K562 (cell line): Measurements from ENCODE around the gene ZNF629. TPM values are rescaled to one million over a fixed set of nuclear protein-coding genes. Genes with fewer than 3 reads are reported as not detected.
A peak's percentile ranks its signal among the peaks of the same experiment; 100 is the strongest.

Experiments
- CC2D1A ChIP-seq: fragments of 450-650 bp; IDR thresholded peaks from 2 replicates; pipeline ENCODE4 v1.6.1; 2017; ENCODE audit warnings: mild to moderate bottlenecking
- CREB3 ChIP-seq: fragments of 450-650 bp; conservative IDR thresholded peaks from 2 replicates; pipeline ENCODE4 v1.6.1; 2016; ENCODE audit warnings: missing genetic modification characterization, low read depth, mild to moderate bottlenecking, missing compliant biosample characterization, moderate library complexity
- GABPA ChIP-seq: fragments of 200-800 bp; sonication (Bioruptor generic); conservative IDR thresholded peaks from 2 replicates; pipeline ENCODE4 v1.6.1; 2016; ENCODE audit warnings: low read depth, missing genetic modification characterization, missing compliant biosample characterization
- HDAC1 ChIP-seq, 2 experiments: fragments of 450-650 bp; IDR thresholded peaks; 2 replicates each; pipeline ENCODE4 v1.6.1; 2016 to 2017; ENCODE audit warnings: inconsistent platforms in 1 of 2, mild to moderate bottlenecking in 1 of 2, moderate library complexity in 1 of 2
- HDAC2 ChIP-seq: fragments of 450-650 bp; IDR thresholded peaks from 2 replicates; pipeline ENCODE4 v1.6.1; 2016; ENCODE audit warnings: mild to moderate bottlenecking
- HDAC6 ChIP-seq: IDR thresholded peaks from 2 replicates; pipeline ENCODE4 v1.6.1; 2012; ENCODE audit warnings: low read depth, mild to moderate bottlenecking, control low read depth, inconsistent platforms, low read length, moderate library complexity
- IRF2 ChIP-seq: sonication (generic); formaldehyde crosslinking; IDR thresholded peaks from 2 replicates; pipeline ENCODE4 v1.8.1; 2022; ENCODE audit warnings: mild to moderate bottlenecking, missing genetic modification reagents
- PML ChIP-seq: IDR thresholded peaks from 2 replicates; pipeline ENCODE4 v1.6.1; 2012; ENCODE audit warnings: low read length, inconsistent platforms
- SMAD3 ChIP-seq: fragments of 450-650 bp; formaldehyde crosslinking; conservative IDR thresholded peaks from 2 replicates; pipeline ENCODE4 v1.4.0; 2020; ENCODE audit warnings: mild to moderate bottlenecking
- SP1 ChIP-seq: sonication (generic); formaldehyde crosslinking; IDR thresholded peaks from 2 replicates; pipeline ENCODE4 v1.8.1; 2022; ENCODE audit warnings: mild to moderate bottlenecking, missing genetic modification reagents
- polyA plus RNA-seq, 8 experiments: library from polyadenylated mRNA; depleted of rRNA in 4 of 8; stranded (reverse) in 5 of 8; unstranded in 3 of 8; fragments of >200 nt; fragmentation: Nextera tagmentation in 2 of 8; fragmentation: Illumina TruSeq in 1 of 8; extraction: Ambion mirVana in 2 of 8; extraction: Trizol in 1 of 8; gene quantifications; 2 replicates each; pipeline versions ENCODE4 v1.2.1 to v1.2.3, GENCODE V29; 2011 to 2014; ENCODE audit warnings: inconsistent platforms in 1 of 8, missing spikeins in 1 of 8
- total RNA-seq, 7 experiments: library from RNA; depleted of rRNA in 6 of 7; stranded (reverse); fragments of >200 nt in 6 of 7; fragmentation: Illumina TruSeq in 2 of 7; extraction: Trizol in 2 of 7; gene quantifications; 2 replicates each; pipeline versions ENCODE4 v1.2.1 to v1.2.3, GENCODE V29; 2011 to 2021; ENCODE audit warnings: low replicate concordance in 1 of 7
- TF ChIP-seq, protein P1 (sequence below): sonication (generic); formaldehyde crosslinking; IDR thresholded peaks from 2 replicates; pipeline ENCODE4 v1.8.0; 2023; ENCODE audit warnings: mild to moderate bottlenecking, missing genetic modification reagents
- TF ChIP-seq, protein P2 (sequence below): fragments of 250-450 bp; sonication (Bioruptor Pico); IDR thresholded peaks from 2 replicates; pipeline ENCODE4 v1.4.0; 2020
- TF ChIP-seq, protein P3 (sequence below), 2 experiments: IDR thresholded peaks; 2 replicates each; pipeline ENCODE4 v1.6.1; 2012; ENCODE audit warnings: improper control_type of control experiment in 2 of 2, low read depth in 2 of 2, low read length in 2 of 2, borderline replicate concordance in 1 of 2

The ZNF629 gene
- total and polyA plus RNA-seq, 9 of the 15 experiments (the other 6 are each of a cell fraction or from before 2014, with no cell fraction given), result 0.44 to 18.8 (median 7.4) TPM

- TF ChIP-seq, protein P1, sequence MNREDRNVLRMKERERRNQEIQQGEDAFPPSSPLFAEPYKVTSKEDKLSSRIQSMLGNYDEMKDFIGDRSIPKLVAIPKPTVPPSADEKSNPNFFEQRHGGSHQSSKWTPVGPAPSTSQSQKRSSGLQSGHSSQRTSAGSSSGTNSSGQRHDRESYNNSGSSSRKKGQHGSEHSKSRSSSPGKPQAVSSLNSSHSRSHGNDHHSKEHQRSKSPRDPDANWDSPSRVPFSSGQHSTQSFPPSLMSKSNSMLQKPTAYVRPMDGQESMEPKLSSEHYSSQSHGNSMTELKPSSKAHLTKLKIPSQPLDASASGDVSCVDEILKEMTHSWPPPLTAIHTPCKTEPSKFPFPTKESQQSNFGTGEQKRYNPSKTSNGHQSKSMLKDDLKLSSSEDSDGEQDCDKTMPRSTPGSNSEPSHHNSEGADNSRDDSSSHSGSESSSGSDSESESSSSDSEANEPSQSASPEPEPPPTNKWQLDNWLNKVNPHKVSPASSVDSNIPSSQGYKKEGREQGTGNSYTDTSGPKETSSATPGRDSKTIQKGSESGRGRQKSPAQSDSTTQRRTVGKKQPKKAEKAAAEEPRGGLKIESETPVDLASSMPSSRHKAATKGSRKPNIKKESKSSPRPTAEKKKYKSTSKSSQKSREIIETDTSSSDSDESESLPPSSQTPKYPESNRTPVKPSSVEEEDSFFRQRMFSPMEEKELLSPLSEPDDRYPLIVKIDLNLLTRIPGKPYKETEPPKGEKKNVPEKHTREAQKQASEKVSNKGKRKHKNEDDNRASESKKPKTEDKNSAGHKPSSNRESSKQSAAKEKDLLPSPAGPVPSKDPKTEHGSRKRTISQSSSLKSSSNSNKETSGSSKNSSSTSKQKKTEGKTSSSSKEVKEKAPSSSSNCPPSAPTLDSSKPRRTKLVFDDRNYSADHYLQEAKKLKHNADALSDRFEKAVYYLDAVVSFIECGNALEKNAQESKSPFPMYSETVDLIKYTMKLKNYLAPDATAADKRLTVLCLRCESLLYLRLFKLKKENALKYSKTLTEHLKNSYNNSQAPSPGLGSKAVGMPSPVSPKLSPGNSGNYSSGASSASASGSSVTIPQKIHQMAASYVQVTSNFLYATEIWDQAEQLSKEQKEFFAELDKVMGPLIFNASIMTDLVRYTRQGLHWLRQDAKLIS (CRISPR knock-in tag), result peak; percentile 78; the same call in 1 of the 2 replicates
- no peak for TF ChIP-seq CREB3
- no peak for TF ChIP-seq IRF2 (CRISPR knock-in tag)
- TF ChIP-seq HDAC6, result no peak
- no peak for TF ChIP-seq SMAD3 (CRISPR knock-in tag)
- peak; percentile 59; the same call in 1 of the 2 replicates for TF ChIP-seq SP1
- TF ChIP-seq GABPA (tag), result peak; percentile 97
- TF ChIP-seq, protein P2, sequence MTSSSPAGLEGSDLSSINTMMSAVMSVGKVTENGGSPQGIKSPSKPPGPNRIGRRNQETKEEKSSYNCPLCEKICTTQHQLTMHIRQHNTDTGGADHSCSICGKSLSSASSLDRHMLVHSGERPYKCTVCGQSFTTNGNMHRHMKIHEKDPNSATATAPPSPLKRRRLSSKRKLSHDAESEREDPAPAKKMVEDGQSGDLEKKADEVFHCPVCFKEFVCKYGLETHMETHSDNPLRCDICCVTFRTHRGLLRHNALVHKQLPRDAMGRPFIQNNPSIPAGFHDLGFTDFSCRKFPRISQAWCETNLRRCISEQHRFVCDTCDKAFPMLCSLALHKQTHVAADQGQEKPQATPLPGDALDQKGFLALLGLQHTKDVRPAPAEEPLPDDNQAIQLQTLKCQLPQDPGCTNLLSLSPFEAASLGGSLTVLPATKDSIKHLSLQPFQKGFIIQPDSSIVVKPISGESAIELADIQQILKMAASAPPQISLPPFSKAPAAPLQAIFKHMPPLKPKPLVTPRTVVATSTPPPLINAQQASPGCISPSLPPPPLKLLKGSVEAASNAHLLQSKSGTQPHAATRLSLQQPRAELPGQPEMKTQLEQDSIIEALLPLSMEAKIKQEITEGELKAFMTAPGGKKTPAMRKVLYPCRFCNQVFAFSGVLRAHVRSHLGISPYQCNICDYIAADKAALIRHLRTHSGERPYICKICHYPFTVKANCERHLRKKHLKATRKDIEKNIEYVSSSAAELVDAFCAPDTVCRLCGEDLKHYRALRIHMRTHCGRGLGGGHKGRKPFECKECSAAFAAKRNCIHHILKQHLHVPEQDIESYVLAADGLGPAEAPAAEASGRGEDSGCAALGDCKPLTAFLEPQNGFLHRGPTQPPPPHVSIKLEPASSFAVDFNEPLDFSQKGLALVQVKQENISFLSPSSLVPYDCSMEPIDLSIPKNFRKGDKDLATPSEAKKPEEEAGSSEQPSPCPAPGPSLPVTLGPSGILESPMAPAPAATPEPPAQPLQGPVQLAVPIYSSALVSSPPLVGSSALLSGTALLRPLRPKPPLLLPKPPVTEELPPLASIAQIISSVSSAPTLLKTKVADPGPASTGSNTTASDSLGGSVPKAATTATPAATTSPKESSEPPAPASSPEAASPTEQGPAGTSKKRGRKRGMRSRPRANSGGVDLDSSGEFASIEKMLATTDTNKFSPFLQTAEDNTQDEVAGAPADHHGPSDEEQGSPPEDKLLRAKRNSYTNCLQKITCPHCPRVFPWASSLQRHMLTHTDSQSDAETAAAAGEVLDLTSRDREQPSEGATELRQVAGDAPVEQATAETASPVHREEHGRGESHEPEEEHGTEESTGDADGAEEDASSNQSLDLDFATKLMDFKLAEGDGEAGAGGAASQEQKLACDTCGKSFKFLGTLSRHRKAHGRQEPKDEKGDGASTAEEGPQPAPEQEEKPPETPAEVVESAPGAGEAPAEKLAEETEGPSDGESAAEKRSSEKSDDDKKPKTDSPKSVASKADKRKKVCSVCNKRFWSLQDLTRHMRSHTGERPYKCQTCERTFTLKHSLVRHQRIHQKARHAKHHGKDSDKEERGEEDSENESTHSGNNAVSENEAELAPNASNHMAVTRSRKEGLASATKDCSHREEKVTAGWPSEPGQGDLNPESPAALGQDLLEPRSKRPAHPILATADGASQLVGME (CRISPR knock-in tag), result peak; percentile 44; the same call in 1 of the 2 replicates
- peak; percentile 91; the same call in 1 of the 2 replicates for TF ChIP-seq HDAC2
- TF ChIP-seq HDAC1 (IDR thresholded peaks at IDR 0.05), result peak in 1 of 2 experiments; percentile 49; a peak in 1 of 4 replicates
- TF ChIP-seq, protein P3, sequence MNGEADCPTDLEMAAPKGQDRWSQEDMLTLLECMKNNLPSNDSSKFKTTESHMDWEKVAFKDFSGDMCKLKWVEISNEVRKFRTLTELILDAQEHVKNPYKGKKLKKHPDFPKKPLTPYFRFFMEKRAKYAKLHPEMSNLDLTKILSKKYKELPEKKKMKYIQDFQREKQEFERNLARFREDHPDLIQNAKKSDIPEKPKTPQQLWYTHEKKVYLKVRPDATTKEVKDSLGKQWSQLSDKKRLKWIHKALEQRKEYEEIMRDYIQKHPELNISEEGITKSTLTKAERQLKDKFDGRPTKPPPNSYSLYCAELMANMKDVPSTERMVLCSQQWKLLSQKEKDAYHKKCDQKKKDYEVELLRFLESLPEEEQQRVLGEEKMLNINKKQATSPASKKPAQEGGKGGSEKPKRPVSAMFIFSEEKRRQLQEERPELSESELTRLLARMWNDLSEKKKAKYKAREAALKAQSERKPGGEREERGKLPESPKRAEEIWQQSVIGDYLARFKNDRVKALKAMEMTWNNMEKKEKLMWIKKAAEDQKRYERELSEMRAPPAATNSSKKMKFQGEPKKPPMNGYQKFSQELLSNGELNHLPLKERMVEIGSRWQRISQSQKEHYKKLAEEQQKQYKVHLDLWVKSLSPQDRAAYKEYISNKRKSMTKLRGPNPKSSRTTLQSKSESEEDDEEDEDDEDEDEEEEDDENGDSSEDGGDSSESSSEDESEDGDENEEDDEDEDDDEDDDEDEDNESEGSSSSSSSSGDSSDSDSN (IDR thresholded peaks at IDR 0.05; ENCODE audit: borderline replicate concordance in 1 of 2, low read depth in 2 of 2, low read length in 2 of 2), result peak; percentile 81 to 89; a peak in 3 of 4 replicates
- TF ChIP-seq CC2D1A, result peak; percentile 34; the same call in 1 of the 2 replicates
- peak; percentile 50; the same call in 1 of the 2 replicates for TF ChIP-seq PML
These were observed 18.6 kb upstream of the ZNF629 start (continued) for GRCh38 chr16:30805370-30806169.
